Small intestine (tissue), 7 donors: ENCODE data around the gene PDE1A. TPM values are rescaled to one million over a fixed set of nuclear protein-coding genes. Genes with fewer than 3 reads are reported as not detected.

ENCODE experiments used
- DNase-seq, 2 donors: peaks; one replicate each; pipeline versions ENCODE4 v3.0.0 to v3.0.0-alpha.2; 2013
- FAIRE-seq: peaks from 2 replicates; lab custom pipeline; 2012; peaks lifted over from hg19 to GRCh38; lab: Jason Lieb, UNC
- H3K27ac ChIP-seq, 3 donors: one replicate each; pipeline ENCODE4 v1.5.1; 2013; ENCODE audit warnings: low read length in 2 of 3, mild to moderate bottlenecking in 2 of 3, control low read depth in 1 of 3, inconsistent platforms in 1 of 3, low read depth in 1 of 3, moderate library complexity in 1 of 3
- H3K27me3 ChIP-seq, 3 donors: one replicate each; pipeline ENCODE4 v1.6.1; 2013; ENCODE audit warnings: low read length in 3 of 3, inconsistent platforms in 1 of 3; ENCODE audit not compliant: control insufficient read depth in 3 of 3, insufficient read depth in 3 of 3
- H3K36me3 ChIP-seq, 3 donors: one replicate each; pipeline ENCODE4 v1.6.1; 2013; ENCODE audit warnings: low read length in 3 of 3, inconsistent platforms in 1 of 3, low read depth in 1 of 3, mild to moderate bottlenecking in 1 of 3, moderate library complexity in 1 of 3; ENCODE audit not compliant: control insufficient read depth in 3 of 3, insufficient read depth in 2 of 3
- H3K4me1 ChIP-seq, 3 donors: one replicate each; pipeline ENCODE4 v1.6.1; 2013; ENCODE audit warnings: low read length in 2 of 3, inconsistent platforms in 1 of 3, low read depth in 1 of 3, mild to moderate bottlenecking in 1 of 3, moderate library complexity in 1 of 3; ENCODE audit not compliant: control insufficient read depth in 3 of 3, insufficient read depth in 2 of 3
- H3K4me3 ChIP-seq, 3 donors: one replicate each; pipeline ENCODE4 v1.5.1; 2013; ENCODE audit warnings: low read length in 3 of 3, control low read depth in 1 of 3, inconsistent platforms in 1 of 3, low read depth in 1 of 3, mild to moderate bottlenecking in 1 of 3, moderate library complexity in 1 of 3
- H3K9me3 ChIP-seq, 2 donors: one replicate each; pipeline ENCODE4 v1.6.1; 2013; ENCODE audit warnings: low read depth in 1 of 2, low read length in 1 of 2; ENCODE audit not compliant: control insufficient read depth in 2 of 2, insufficient read depth in 1 of 2
- WGBS, 3 donors: extraction: QIAGEN DNeasy Blood & Tissue Kit; methylation state at CpG; one replicate each; pipeline ENCODE4 v1.1.7; 2013; 5-methylcytosine and 5-hydroxymethylcytosine counted together
- polyA plus RNA-seq, 4 donors: library from polyadenylated mRNA; stranded (reverse) in 3 of 4; unstranded in 1 of 4; fragments of 200-250 nt in 3 of 4; fragments of 120-200 nt in 1 of 4; gene quantifications; one replicate each; pipeline versions ENCODE4 v1.2.1 to v1.2.3, GENCODE V29; 2013
- donor health status: healthy with polysubstance abuse.
- donor health status: control.
- donor health status: control.
- donor health status: Bipolar disorder and iron deficiency.
- donor health status: healthy.

PDE1A gene
- polyA plus RNA-seq, 4 donors: 3.5 to 9.7 (median 3.6) TPM; not detected in 1

DNA sequence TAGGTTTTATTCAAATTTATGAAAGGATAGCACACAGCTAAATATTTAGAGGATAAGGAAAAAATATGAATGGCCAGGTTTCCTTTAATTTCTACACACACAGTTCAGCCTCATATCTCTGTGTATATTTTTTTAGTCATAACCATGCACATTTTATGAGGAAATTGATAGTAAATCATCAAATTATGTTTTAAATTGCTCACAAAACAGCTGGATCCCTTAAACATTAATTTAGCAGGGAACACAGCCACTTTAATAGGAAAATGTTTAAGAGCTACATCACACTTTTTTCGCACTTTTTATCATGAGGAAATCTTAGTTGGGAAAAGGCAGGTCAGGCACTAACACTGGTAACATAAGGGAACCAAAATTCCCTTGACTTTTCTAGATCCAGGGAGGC lies 65.4 kb downstream of the PDE1A start:
- 64 to 78% (median 77%) methylated on average over 1 of the region's 1 CpG for WGBS, 3 donors
- no peaks in the 10 kb centered on the region for H3K27me3 ChIP-seq
- no peaks in the 10 kb centered on the region for H3K9me3 ChIP-seq
- FAIRE-seq: no peak
- no peaks in the 10 kb centered on the region for H3K4me1 ChIP-seq
- no peak overlapping the region for H3K4me3 ChIP-seq
- no peak for DNase-seq
- no peak overlapping the region for H3K27ac ChIP-seq
- H3K36me3 ChIP-seq: no peaks in the 10 kb centered on the region

DNA sequence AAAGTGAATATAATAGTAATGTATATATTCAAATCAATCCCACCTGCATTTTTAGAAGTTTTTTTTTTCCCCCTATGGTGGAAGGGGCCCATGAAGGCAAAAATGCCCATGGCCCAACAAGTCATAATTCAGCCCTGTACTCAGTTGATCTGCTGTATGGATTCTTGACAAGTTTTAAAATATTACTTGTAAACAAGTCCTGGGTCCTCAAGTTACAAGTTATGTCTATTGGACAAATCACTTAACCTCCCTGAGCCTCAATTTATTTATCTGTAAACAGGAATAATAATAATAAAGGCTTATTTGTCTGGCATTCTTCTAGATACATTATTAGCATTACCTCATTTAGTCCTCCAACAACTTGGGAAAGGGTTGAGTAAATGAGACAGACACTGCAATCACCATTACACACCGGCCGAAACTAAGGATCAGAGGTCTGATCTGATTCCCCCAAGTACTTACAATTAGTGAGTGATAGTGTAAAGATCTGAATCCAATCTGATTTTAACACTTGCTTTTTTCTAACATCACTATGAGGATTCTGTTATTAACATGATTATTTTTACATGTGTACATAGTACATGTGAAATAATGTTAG lies 66.1 kb downstream of the PDE1A start:
- H3K4me1 ChIP-seq: no peaks in the 10 kb centered on the region
- FAIRE-seq (no peak), DNase-seq (no peak)
- no peaks in the 10 kb centered on the region for H3K27me3 ChIP-seq
- H3K4me3 ChIP-seq: no peak overlapping the region
- no peak overlapping the region for H3K27ac ChIP-seq
- H3K9me3 ChIP-seq: no peaks in the 10 kb centered on the region
- WGBS, 3 donors: 71 to 93% (median 93%) methylated on average over 2 of the region's 2 CpGs
- no peaks in the 10 kb centered on the region for H3K36me3 ChIP-seq

DNA sequence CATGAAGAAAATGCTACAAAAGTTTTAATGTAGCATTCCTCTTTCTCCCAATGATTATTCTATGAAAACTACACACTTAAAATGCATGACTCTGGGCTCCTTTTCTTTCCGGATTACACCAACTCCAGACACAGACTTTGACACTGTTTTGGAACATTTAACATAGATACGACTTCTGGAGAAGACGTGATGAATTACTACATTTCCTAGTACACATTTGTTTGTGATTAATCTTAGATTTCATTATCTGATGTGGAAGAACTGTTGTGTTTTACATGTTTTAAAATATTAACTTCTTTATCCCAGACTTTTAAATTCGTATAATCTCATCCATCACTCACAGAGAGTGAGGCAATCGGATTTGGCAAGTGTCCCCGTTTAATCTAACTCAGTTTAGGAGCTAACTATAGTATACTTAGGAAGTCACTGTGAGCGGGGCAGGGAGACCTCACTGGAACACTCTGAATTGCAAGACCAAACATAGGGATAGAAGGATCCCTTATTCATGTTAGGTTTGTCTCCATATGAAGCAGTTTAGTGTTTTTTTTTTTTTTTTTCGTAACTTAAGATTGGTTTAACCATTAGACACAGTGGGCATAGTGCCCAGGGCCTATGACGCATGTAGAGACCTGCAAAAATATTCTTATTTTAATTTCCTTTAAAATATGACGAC lies 66.7 kb downstream of the PDE1A start:
- 49 to 56% (median 52%) methylated on average over 10 of the region's 10 CpGs for WGBS, 3 donors
- peak overlapping the region in 2 of 3 donors; percentile 23 to 67 for H3K27ac ChIP-seq

DNA sequence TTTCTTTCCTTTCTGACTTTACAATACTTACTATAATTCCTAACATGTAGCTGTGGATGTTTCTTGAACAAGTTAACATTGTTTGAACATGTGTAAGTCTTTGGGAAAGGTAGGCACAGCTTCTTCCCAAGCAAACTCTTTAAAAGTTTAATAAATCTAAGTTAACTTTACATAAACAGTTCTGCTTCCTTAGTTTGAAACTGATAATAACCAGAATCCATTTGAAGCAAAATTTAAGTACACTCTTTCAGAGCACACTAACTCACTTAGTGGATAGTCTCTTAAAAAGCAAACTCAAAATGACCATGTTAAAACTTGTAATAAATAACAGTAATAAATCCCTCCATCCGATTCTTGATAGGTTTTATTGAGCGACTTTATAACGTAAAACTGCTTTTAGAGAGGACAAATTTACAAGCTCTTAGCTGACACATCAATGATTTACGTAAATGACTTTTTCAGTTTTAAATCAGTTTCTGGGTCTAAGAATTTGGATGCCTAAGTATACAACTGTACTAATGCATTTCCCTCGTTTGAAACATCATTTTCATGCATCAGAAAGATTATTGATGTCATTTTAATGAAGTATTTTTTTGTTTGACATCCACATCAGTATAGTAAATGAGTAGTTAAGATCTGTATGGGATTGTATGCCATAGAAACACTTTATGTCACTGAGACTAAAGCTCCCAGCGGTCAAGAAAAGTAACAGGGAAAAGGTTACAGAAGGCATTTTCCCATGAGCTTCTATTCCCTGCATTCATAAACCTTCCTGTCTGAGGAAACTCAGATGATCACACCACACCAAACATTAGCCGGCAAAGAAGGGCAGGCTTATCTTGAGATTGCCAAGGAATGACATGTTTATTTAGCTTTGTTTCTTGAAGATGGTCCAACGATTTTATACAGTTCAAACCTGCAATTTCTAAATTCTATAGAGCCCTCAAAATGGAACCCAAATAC lies 67.5 kb downstream of the PDE1A start:
- FAIRE-seq (no peak), DNase-seq (no peak)
- 51 to 57% (median 52%) methylated on average over 8 of the region's 8 CpGs for WGBS, 3 donors
- H3K4me1 ChIP-seq: no peaks in the 10 kb centered on the region
- H3K36me3 ChIP-seq: no peaks in the 10 kb centered on the region
- H3K4me3 ChIP-seq: no peak overlapping the region
- H3K9me3 ChIP-seq: no peaks in the 10 kb centered on the region
- no peak overlapping the region for H3K27ac ChIP-seq
- H3K27me3 ChIP-seq: no peaks in the 10 kb centered on the region

More for the DNA sequence above, 66.7 kb downstream of the PDE1A start:
- FAIRE-seq (no peak), DNase-seq (peak in 1 of 2 donors; percentile 11)
- no peak overlapping the region for H3K4me3 ChIP-seq
- H3K4me1 ChIP-seq: no peaks in the 10 kb centered on the region
- H3K9me3 ChIP-seq: no peaks in the 10 kb centered on the region
- H3K36me3 ChIP-seq: no peaks in the 10 kb centered on the region
- H3K27me3 ChIP-seq: no peaks in the 10 kb centered on the region

GRCh38 chr2:182358601-182359000 lies 68.2 kb downstream of the PDE1A start:
- WGBS, 3 donors: 65 to 76% (median 67%) methylated on average over 3 of the region's 3 CpGs
- DNase-seq: no peak
- FAIRE-seq: no peak
- Histone ChIP-seq H3K27ac (no peak overlapping the region), H3K36me3 (no peaks in the 10 kb centered on the region), H3K27me3 (no peaks in the 10 kb centered on the region), H3K9me3 (no peaks in the 10 kb centered on the region), H3K4me1 (no peaks in the 10 kb centered on the region), H3K4me3 (no peak overlapping the region)

DNA sequence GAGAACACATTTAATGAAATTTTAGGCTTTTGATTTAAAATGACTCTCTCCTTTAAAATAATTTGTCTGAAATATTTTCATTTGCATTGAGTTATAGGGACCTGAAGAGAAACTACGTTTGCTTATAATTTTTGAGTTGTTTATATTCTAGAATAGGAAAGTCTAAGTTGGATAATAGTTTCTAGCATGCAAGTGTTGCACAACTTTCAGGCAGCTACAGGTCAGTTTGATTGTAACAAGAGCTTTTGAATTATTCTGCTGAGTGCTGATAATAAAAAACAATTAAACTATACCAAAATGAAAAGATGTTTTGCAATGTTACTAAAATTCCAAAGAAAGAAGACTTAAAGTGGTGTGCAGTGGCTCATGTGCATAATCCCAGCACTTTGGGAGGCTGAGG lies 71.0 kb downstream of the PDE1A start:
- H3K9me3 ChIP-seq: no peaks in the 10 kb centered on the region
- no peaks in the 10 kb centered on the region for H3K27me3 ChIP-seq
- H3K27ac ChIP-seq: no peak overlapping the region
- DNase-seq: no peak
- WGBS, 3 donors: 42 to 53% (median 50%) methylated on average over 1 of the region's 1 CpG
- H3K4me1 ChIP-seq: no peaks in the 10 kb centered on the region
- no peaks in the 10 kb centered on the region for H3K36me3 ChIP-seq
- no peak overlapping the region for H3K4me3 ChIP-seq
- FAIRE-seq: no peak

- FAIRE-seq (no peak), DNase-seq (no peak)
- no peaks in the 10 kb centered on the region for H3K36me3 ChIP-seq
- H3K27ac ChIP-seq: no peak overlapping the region
- no peaks in the 10 kb centered on the region for H3K9me3 ChIP-seq
- no peaks in the 10 kb centered on the region for H3K4me1 ChIP-seq
- H3K27me3 ChIP-seq: no peaks in the 10 kb centered on the region
- no peak overlapping the region for H3K4me3 ChIP-seq
- 76 to 88% (median 80%) methylated on average over 4 of the region's 4 CpGs for WGBS, 3 donors
Measured at GRCh38 chr2:182351427-182351826, 75.4 kb downstream of the PDE1A start.

DNA sequence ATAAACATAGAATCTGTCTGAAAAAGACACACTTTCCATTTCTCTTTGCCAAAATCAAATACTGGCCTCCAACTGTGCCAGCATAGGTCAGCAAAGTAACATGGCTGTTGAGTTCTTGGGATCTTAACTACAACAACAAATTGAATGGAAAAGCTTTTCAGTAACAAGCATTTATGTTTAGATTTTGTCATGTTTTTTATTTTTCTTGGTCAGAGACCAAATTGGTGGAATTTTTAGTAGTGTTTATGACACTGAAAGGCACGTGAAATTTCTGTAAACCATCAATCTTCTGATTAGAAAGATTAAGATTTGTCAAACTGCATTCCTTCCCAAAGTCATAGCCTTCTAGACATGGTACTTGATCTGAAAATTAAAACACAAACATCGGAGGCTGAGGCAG lies 77.6 kb downstream of the PDE1A start:
- FAIRE-seq: no peak
- no peaks in the 10 kb centered on the region for H3K4me1 ChIP-seq
- no peak overlapping the region for H3K27ac ChIP-seq
- no peaks in the 10 kb centered on the region for H3K36me3 ChIP-seq
- 57 to 61% (median 59%) methylated on average over 2 of the region's 2 CpGs for WGBS, 3 donors
- H3K27me3 ChIP-seq: no peaks in the 10 kb centered on the region
- no peak overlapping the region for H3K4me3 ChIP-seq
- no peak for DNase-seq
- H3K9me3 ChIP-seq: no peaks in the 10 kb centered on the region
